Activated CD4-positive, alpha-beta T cell treated with anti-CD3 and anti-CD28 coated beads, Interleukin-2, amount 50 U/mL, for 48 hours (primary cell): Measurements from ENCODE around the gene TSHZ2.

Source experiments
- DNase-seq, 2 experiments: peaks; one replicate each; pipeline ENCODE4 v3.0.0-alpha.2; 2020

The TSHZ2 gene, protein sequence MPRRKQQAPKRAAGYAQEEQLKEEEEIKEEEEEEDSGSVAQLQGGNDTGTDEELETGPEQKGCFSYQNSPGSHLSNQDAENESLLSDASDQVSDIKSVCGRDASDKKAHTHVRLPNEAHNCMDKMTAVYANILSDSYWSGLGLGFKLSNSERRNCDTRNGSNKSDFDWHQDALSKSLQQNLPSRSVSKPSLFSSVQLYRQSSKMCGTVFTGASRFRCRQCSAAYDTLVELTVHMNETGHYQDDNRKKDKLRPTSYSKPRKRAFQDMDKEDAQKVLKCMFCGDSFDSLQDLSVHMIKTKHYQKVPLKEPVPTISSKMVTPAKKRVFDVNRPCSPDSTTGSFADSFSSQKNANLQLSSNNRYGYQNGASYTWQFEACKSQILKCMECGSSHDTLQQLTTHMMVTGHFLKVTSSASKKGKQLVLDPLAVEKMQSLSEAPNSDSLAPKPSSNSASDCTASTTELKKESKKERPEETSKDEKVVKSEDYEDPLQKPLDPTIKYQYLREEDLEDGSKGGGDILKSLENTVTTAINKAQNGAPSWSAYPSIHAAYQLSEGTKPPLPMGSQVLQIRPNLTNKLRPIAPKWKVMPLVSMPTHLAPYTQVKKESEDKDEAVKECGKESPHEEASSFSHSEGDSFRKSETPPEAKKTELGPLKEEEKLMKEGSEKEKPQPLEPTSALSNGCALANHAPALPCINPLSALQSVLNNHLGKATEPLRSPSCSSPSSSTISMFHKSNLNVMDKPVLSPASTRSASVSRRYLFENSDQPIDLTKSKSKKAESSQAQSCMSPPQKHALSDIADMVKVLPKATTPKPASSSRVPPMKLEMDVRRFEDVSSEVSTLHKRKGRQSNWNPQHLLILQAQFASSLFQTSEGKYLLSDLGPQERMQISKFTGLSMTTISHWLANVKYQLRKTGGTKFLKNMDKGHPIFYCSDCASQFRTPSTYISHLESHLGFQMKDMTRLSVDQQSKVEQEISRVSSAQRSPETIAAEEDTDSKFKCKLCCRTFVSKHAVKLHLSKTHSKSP (N-terminal part only)

DNA sequence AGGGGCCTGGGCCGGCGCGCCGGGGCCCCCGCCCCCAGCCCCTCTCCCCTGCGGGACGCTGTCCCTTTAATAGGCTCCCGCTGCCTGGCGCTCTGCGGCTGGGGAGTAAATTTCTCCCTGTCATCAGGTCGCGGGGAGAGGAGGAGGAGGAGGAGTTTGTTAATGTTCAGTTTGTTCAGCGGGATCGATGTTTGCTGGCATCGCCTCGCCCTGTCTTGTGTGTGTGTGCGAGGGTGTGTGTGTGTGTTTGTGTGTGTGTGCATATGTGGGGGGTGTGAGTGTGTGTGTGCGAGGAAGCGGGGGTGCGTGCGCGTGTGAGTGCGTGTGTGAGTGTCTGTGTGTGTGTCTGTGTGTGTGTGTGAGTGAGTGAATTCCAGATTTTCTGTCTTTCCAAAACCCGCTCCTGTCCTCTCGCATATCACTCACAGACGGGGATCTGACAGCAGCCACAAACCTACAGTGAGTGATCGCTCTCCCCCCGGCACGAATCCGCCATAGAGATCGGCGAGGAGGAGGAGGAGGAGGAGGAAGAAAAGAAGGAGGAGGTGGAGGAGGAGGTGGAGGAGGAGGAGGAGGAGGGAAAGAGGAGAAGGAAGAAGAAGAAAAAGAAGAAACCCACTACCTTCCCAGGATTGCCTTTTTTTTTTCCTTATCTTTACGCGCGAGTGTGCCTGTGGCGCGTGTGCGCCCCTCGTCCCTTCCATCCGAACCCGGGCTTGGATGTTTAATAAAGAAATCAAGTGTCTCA lies at the start of gene TSHZ2:
Gene TSHZ2 (plus strand): TSS at position 169 of the 748 bp plus-strand sequence. CDS start 936 bp downstream, outside the sequence.
- peak; percentile 59 to 69 for DNase-seq

DNA sequence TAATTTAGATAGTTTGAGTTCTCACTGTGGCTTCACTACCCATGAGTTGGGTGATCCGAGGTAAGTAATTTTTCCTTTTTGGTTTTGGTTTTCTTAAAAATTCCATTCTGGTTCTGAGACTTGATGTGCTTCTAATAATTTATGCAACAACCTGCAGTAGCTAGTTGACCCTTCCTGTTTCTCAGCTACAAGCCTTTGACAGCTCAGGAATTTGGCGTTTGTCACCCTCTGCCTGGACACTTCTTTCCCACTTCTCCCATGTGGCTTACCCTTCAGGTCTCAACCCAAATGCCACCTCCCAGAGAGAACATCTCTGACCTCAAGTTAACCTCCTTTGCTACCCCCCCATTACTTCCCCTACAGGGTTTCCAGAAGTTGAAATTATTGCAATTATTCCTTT lies 49.7 kb upstream of the TSHZ2 start:
- no peak for DNase-seq

DNA sequence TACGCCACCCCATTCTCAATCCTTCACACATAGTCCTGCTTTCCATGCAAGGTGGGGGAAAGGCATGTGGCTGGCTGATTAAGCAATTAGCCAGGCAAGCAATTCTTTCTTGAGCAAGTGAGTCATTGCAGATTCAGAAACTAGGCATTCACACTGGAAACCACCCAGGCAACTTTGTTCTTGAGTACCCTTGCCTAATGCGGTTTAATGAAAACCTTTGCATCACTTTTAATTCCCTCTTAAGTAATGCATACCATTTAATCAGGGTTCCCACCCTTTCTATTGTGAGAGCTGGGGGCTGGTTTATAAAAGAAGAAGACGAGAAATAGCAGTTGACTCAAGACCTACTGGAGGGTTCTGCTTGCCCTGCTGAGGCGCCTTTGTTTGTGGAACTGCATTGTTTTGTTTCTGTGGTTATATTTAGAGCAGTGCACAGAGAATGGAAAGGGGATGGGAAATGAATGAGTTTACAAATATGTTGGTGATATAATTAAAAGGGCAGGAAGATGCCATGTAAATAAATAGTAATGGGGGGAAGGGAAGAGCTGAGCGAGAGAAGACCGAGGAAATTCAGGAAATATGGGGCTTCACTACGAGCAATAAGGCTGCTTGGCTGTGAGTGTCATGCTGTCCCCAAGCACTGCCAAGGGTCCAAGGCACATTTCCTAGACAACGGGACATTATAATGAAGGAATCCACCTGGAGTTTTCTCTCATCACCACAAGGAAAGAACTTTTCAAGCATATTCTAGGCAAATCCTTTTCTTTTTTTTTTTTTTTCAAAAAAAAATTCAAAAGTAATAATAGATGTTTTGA lies 48.8 kb upstream of the TSHZ2 start:
- DNase-seq = peak in 1 of 2 experiments; percentile 1

DNA sequence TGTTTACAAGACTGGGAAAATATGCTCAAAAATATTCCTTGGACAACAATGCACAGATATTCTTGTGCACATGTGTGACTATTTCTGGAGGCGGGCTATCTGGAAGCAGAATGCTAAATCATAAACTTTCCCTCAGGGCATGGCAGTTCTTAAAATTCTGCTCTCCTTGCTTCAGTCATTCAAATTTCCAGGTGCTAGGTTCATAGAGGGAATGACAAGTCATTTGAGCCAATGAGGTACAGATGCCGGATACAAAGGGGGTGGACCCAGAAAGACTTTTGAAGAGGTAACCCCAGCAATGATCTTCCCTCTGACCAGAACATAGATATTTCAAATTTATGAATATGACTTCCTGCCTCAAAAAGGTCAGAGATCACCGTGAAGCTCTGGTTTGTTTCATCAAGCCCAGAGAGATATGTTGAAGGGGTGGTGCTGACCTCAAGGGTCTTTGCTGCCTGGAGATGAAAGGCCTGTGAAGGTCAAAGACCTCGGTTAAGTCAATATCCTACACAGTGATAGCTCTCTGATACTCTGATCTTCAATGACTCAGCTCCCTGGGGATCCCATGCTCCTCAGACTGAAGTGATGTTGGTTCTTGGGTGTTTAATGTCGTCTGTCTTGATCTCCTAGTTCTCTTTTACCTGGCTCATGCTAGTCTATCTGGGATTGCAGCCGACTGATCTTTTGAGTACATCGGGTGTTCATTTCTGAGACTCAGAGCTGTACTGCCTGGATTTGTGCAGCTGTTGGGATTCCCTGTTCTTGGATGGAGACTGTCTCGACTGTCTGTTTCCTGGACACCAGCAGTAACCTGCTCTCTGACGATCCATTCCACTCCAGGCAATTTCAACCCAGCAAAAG lies 47.5 kb upstream of the TSHZ2 start:
- DNase-seq = no peak

DNA sequence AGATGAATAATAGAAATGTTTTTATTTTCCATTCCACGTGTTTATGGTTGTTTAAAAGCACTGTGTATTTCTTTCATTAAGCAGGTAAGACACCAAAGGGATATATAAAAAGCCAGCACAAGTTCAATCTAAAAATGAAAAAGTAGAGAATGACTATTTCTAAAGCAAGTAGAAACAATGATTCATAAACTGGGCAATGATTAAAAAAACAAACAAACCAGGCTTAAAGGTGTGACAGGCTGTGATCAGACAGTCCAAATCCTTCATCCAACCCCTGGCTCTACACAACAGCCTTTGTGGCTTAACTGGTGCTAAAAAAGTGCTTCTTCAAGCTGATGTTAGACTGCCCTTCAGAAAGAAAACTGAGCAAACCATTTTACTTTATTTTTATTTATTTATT lies 45.7 kb upstream of the TSHZ2 start:
- DNase-seq = no peak

DNA sequence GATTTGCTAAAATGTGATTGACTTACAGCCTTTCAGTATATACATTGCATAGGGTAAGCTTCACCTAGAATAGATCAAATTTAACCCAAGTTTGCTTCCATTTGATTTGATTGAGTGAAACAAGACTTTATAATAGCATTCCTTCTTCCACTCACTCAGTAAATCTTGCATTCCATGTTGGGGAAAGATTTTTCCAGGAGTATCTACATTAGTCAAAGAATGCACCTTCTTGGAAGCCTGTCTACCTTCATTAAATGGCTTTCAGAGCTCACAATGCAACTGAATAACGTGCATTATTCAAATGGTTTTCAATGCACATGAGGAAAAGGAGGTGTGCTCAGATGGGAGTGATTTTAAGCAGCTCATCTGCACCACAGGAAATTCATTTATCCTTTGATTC lies 38.3 kb upstream of the TSHZ2 start:
- no peak for DNase-seq

DNA sequence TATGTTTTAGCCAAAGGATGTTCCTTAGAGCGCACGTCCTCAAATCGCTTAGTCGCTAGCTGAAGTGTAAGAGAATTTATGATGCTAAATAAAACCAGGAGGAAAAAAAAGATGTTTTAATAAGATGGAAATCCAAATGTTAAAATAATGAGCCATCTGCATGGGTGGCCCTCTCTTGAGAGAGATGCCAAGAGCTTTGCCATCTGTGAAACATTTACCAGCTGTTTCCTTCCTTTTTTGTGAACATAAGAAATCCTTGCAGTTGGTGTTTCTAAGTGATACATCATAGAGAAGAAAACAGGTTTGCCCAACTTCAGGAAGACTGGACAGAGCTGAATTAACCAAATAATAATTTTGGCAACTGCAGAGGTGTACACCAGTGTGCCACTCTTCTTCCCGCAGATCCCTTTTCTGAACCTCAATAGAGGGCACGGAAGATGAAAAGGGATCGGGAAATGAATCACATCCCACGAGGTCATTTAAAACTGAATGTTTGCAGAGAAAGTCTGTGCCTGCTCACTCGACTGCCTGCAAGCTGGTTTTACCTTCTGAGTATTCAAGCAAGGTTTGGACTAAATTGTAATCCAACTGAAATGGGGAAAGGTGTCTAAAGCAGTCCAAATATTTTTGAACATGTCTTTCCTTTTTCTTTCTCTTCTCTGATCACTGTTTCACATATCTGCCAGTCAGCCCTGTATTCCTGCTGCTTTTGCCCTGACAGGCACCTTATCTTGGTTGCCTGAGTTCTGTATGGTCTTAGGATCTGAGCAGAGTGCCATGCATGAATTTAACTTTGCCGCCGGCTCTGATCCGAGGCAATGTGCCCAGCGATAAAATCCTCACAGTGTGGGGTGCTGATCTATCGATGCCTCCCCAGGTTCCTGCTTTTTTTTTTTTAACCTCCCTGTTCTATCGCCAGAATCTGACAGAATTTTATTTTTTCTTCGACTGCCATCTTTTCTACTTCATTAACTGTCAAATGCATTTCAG lies 35.5 kb upstream of the TSHZ2 start:
- DNase-seq = no peak

DNA sequence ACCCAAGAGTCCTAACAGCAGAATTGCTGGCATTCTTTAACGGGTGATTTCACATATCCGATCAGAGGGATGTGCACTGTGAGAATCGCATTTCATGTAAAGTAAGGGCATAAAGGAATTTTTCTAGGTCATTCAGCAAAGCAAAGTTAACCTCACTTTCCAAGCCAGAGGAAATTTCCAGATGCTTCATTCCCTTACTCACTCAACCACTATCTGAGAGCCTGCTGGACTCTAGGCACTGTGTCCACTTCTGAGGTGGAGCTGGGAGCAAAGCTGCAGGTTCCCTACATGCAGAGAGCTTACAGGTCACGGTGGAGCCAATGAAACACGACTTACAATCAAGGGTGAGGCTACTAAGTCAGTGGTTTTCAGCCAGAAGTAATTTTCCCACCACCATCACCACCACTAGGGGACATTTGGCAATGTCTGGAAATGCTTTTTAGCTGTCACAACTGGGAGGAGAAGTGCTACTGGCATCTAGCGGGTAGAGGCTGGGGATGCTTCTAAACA lies 34.5 kb upstream of the TSHZ2 start:
- DNase-seq = no peak

DNA sequence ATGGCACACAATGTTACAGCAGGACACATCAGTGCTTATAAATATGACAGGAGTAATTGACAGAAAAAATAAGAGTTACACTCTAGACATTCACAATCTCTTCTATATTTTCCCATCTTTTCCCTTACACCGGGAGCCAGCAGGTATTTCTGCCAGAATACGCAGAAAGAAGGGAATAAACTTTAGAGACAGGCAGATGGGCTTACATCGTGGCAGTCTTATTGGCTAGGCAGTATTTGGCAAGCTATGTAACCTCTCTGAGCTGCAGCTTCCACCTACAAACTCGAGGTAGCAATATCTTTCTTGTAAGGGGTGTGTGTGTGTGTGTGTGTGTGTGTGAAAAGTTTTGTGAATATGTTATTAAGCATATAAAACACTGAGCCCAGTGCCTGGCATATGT lies 33.0 kb upstream of the TSHZ2 start:
- DNase-seq = no peak

DNA sequence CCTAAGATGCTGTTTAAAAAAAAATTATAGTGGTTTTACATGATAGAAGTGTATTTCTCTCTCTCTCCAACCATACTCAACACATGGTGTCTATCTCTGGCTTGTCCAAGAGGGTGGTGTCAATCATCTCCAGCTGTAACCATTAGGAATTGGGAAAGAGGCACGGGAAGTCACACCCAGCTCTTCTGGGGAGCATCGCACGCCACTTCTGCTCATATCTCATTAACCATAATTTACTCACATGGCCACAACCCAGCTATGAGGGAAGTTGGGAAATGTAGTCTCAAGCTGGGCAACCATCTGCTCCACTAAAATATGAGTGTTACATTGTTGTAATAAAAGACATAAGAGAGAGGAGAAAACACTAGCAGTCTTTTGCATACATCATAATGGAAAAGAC lies 30.4 kb upstream of the TSHZ2 start:
- DNase-seq = no peak

DNA sequence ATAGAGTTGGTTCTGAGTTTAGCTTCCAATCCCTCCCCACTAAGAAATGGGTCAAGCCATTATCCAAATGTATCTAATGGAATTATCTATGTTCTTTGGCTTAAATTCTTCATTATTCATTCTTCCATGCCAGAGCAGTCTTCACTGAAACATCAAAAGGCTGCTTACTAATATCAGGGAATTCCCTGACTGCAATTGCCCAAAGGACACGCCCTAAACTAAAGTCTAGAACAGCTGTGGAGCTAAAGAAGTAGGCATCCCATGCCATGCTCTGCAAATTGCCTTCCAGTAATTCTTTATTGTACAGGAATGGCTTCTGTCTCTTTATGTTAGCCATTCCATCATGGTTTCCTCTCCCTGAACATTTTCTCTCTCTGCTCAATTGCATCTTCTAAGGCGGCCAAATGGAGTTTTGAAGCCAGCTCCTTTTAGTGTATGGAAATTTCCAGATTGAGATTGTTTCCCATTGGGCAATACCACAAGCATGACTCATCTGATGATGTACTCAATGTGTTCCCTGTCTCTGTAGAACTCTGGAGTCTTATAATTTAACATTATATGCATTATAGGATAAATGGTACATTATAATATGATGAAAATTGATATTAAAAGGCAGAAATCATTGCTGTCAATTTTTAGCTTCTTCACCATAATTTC lies 28.8 kb upstream of the TSHZ2 start:
- no peak for DNase-seq

DNA sequence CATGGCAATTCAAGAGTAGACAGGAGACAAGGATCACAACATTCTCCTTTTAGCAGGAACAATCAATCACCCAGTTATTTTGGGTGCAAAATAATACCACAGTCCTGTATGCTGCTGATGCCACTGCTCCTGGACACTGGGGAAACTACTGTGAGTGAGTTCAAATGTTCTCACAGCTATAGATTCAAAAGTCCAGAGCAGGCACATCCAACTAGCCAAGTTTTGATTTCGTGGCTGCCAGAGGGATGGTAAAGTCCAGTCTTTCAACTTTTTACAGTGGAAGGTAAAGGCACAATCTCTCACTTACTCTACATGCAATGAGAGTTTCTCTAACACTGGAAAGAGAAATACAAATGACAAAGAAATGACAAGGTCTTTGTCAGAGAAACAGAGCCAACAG lies 26.9 kb upstream of the TSHZ2 start:
- DNase-seq = no peak

DNA sequence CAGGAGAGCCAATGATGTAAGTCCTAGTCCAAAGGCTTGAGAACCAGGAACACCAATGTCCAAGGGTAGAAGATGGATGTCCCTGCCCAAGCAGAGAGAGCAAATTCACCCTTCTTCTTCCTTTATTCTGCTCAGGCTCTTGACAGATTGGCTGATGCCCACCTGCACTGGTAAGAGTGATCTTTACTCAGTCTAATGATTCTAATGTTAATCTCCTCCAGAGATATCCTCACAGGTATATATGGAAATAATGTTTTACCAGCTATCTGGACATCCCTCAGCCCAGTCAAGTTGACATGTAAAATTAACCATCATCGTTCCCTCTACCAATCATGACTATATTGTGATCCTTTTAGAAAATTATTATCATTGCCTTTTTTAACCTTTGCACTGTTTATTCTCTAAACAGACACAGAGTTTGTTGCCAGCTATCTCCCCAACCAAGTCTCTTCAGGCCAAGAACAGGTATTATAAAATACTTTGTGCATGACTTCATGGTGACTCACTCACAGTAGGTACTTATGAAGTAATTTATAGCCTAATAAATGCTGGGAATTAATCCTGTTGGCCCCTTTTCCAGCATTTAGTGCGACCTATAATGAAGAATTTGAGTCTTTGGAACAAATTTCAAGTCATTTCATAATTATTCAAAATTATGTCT lies 26.2 kb upstream of the TSHZ2 start:
- DNase-seq = no peak

DNA sequence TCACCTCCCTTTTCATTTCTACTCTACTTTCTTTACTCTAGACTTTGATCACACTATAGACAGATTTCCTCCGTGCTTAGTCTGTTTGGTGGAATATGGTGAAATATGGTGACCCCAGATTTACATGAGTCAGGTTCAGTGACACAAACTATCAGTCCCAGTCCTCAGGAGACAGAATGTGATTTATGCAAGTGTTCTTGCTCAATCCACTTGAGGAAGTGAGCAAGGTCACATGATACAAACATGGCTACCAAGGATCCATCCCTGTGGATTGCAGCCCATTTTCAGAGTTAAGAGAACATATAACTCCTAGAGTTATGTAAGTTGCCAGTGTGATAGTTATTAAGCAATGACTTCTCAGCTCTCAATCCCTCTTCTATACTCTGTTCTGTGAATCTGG lies 23.7 kb upstream of the TSHZ2 start:
- DNase-seq = no peak

DNA sequence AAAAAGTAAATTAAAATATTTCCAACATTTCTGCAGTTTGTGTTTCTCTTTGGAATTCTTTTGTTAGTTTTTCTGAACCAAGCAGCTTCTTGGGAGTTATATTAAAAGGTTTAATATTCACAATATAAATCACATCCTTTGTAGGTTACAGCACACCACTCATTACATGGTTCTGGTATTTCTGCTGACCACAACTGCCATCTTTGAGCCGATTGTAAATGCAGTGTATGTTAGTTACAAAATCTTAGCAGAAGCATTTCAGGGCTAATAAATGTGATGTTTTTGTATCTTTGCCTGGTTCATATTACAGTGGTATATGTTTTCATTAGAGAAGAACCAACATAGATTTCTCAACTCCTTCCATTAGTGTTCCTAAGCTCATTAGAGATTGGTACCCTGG lies 19.1 kb upstream of the TSHZ2 start:
- no peak for DNase-seq

DNA sequence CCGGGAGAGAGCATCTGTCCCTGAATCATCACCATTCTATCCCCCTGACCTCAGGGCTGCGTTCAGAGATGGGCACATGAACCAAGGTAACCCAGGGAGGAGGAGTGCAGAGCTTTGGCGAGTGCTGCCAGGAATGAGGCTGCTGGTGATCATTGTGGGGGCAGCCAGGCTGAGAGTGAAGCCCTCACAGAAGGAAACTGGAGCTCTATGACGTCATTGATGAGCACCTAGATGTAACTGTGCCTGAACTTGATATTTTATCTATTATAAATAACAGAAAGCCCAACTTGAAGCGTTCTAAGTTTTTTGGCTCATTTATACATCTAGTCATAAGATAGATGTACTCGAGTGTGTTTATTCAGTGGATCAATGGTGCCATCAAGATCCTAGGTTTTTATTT lies 17.3 kb upstream of the TSHZ2 start:
- no peak for DNase-seq

DNA sequence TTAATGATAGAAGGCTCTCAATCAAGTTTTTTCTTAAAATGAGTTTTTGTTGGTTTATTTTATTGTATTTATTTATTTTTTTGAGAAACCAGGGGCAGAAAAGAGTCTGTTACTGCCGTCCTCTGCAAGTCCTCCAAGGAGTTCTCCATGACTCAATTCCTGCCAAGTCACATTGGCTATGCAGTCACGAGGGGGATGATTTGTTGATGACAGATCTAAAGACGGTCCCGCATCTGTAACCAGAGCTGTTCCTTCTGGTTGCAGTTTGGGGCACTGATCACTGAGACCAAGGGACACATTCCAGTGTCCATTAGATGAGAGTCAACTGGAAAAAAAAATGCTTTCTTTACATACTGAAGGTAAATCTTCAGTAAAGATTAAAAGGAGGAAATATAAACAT lies 13.9 kb upstream of the TSHZ2 start:
- DNase-seq = no peak

DNA sequence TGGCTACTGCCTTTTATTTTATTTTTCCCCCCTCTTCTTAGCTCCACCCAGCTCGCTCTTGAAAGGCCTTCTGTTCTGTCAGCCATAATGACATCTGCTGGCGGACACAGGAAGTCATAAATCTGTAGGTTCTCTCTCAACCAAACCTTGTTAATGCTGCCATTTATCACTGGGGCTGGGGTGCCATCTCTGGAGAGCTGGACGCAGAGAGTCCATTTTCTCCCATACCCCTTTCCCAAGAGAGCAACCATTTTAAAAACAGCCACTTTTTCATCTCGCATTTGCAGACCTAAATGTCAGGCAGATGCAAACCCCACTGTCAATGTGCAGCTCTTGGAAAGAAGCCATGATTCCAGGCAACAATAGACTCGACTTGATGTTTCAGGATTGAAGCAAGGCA lies 13.0 kb upstream of the TSHZ2 start:
- DNase-seq = no peak

DNA sequence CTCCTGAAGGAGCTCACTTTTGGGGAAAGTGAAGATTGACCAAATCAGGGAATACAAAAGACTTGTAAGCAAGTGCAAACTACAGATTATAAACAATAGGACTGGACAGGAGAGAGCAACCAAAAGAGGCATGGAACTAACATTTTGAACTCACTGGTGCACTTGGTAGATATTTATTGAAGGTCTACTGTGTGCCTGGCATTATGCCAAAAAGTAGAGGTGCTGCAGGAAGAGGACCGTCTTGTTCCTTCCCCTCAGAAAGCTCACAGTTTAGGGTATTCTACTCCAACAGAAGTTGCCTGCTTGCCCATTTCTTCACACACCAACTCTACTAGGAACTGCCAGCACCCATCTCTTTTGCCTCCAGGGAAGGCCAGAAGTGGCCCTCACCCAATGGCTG lies 10.0 kb upstream of the TSHZ2 start:
- DNase-seq = no peak
